K562 (cell line): ENCODE measurements around the gene SLC33A1. TPM values are rescaled to one million over a fixed set of nuclear protein-coding genes. Genes with fewer than 3 reads are reported as not detected.

Experiments
- CC2D1A ChIP-seq: fragments of 450-650 bp; IDR thresholded peaks from 2 replicates; pipeline ENCODE4 v1.6.1; 2017; ENCODE audit warnings: mild to moderate bottlenecking
- EP300 ChIP-seq: IDR thresholded peaks from 2 replicates; pipeline ENCODE4 v1.6.1; 2012; ENCODE audit warnings: low read length, improper control_type of control experiment
- EP400 ChIP-seq: fragments of 450-650 bp; IDR thresholded peaks from 2 replicates; pipeline ENCODE4 v1.6.1; 2017; ENCODE audit warnings: antibody characterized with exemption, mild to moderate bottlenecking, moderate library complexity
- FOXA3 ChIP-seq, 2 experiments: fragments of 450-650 bp in 1 of 2; sonication (generic) in 1 of 2; formaldehyde crosslinking; IDR thresholded peaks in 1 of 2; conservative IDR thresholded peaks in 1 of 2; 2 replicates each; pipeline versions ENCODE4 v1.4.0 to v1.8.0; 2020 to 2022; ENCODE audit warnings: mild to moderate bottlenecking in 2 of 2, missing genetic modification reagents in 1 of 2
- HDGF ChIP-seq: fragments of 450-650 bp; IDR thresholded peaks from 2 replicates; pipeline ENCODE4 v1.6.1; 2016
- ID3 ChIP-seq, 2 experiments: fragments of 250-450 bp in 1 of 2; fragments of 450-650 bp in 1 of 2; sonication (Bioruptor Pico) in 1 of 2; IDR thresholded peaks; 2 replicates each; pipeline versions ENCODE4 v1.6.1 to v1.8.0; 2016 to 2021; ENCODE audit warnings: mild to moderate bottlenecking in 2 of 2, moderate library complexity in 2 of 2, missing compliant biosample characterization in 1 of 2, missing genetic modification characterization in 1 of 2
- LARP7 ChIP-seq: fragments of 450-650 bp; IDR thresholded peaks from 2 replicates; pipeline ENCODE4 v1.6.1; 2016
- MECOM ChIP-seq: fragments of 250-450 bp; sonication (Bioruptor Pico); IDR thresholded peaks from 2 replicates; pipeline ENCODE4 v1.8.0; 2022; ENCODE audit warnings: inconsistent platforms
- PRMT5 ChIP-seq: sonication (generic); formaldehyde crosslinking; IDR thresholded peaks from 2 replicates; pipeline ENCODE4 v1.5.0; 2020; ENCODE audit warnings: missing genetic modification reagents
- RBFOX2 ChIP-seq: fragments of 200-400 bp; formaldehyde crosslinking; IDR thresholded peaks from 2 replicates; pipeline ENCODE4 v1.6.1; 2017; ENCODE audit warnings: low read depth, mild to moderate bottlenecking, low read length, moderate library complexity
- SAFB ChIP-seq: fragments of 200-400 bp; formaldehyde crosslinking; IDR thresholded peaks from 2 replicates; pipeline ENCODE4 v1.6.1; 2017; ENCODE audit warnings: low read depth, low read length, borderline replicate concordance
- SPI1 ChIP-seq: IDR thresholded peaks from 2 replicates; pipeline ENCODE4 v1.6.1; 2011; ENCODE audit warnings: low read depth, low read length, control low read depth, borderline replicate concordance
- TAF7 ChIP-seq: fragments of 450-650 bp; IDR thresholded peaks from 2 replicates; pipeline ENCODE4 v1.6.1; 2016; ENCODE audit warnings: missing genetic modification characterization, missing compliant biosample characterization
- ZFP30 ChIP-seq: fragments of 250-450 bp; sonication (Bioruptor Pico); IDR thresholded peaks from 2 replicates; pipeline ENCODE4 v1.8.0; 2022; ENCODE audit warnings: moderate library complexity, mild to moderate bottlenecking, inconsistent platforms, borderline replicate concordance
- polyA plus RNA-seq, 8 experiments: library from polyadenylated mRNA; depleted of rRNA in 4 of 8; stranded (reverse) in 5 of 8; unstranded in 3 of 8; fragments of >200 nt; fragmentation: Nextera tagmentation in 2 of 8; fragmentation: Illumina TruSeq in 1 of 8; extraction: Ambion mirVana in 2 of 8; extraction: Trizol in 1 of 8; gene quantifications; 2 replicates each; pipeline versions ENCODE4 v1.2.1 to v1.2.3, GENCODE V29; 2011 to 2014; ENCODE audit warnings: inconsistent platforms in 1 of 8, missing spikeins in 1 of 8
- total RNA-seq, 7 experiments: library from RNA; depleted of rRNA in 6 of 7; stranded (reverse); fragments of >200 nt in 6 of 7; fragmentation: Illumina TruSeq in 2 of 7; extraction: Trizol in 2 of 7; gene quantifications; 2 replicates each; pipeline versions ENCODE4 v1.2.1 to v1.2.3, GENCODE V29; 2011 to 2021; ENCODE audit warnings: low replicate concordance in 1 of 7
- TF ChIP-seq, protein P1 (sequence below): fragments of 200-800 bp; sonication (Bioruptor generic); IDR thresholded peaks from 2 replicates; pipeline ENCODE4 v1.6.1; 2017; ENCODE audit warnings: missing genetic modification characterization, missing compliant biosample characterization
- TF ChIP-seq, protein P2 (sequence below): fragments of 450-650 bp; IDR thresholded peaks from 2 replicates; pipeline ENCODE4 v1.6.1; 2018; ENCODE audit warnings: mild to moderate bottlenecking, low read depth; ENCODE audit not compliant: partially characterized antibody
- TF ChIP-seq, protein P3 (sequence below): fragments of 250-450 bp; sonication (Bioruptor Pico); IDR thresholded peaks from 2 replicates; pipeline ENCODE4 v1.5.0; 2021

The SLC33A1 gene
- total and polyA plus RNA-seq, 9 of the 15 experiments (the other 6 are each of a cell fraction or from before 2014, with no cell fraction given), result 6.2 to 26.8 (median 19.6) TPM

DNA sequence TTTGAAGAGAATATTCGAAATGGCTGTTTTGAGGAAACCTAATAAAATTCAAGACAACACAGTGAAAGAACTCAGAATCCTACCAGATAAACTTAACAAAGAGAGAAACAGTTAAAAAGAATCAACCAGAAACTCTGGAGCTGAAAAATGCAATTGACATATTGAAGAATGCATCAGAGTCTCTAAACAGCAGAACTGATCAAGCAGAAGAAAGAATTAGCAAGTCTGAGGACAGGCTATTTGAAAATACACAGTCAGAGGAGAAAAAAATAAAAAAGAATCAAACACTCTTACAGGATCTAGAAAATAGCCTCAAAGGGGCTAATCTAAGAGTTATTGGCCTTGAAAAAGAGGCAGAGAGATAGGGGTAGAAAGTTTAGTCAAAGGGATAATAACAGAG is 61.7 kb downstream of the SLC33A1 start (continued):
- TF ChIP-seq, protein P1, sequence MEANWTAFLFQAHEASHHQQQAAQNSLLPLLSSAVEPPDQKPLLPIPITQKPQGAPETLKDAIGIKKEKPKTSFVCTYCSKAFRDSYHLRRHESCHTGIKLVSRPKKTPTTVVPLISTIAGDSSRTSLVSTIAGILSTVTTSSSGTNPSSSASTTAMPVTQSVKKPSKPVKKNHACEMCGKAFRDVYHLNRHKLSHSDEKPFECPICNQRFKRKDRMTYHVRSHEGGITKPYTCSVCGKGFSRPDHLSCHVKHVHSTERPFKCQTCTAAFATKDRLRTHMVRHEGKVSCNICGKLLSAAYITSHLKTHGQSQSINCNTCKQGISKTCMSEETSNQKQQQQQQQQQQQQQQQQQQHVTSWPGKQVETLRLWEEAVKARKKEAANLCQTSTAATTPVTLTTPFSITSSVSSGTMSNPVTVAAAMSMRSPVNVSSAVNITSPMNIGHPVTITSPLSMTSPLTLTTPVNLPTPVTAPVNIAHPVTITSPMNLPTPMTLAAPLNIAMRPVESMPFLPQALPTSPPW (CRISPR knock-in tag), result no peak
- no peak for TF ChIP-seq FOXA3 (CRISPR knock-in tag; conservative IDR thresholded peaks at IDR 0.05 in 1 of 2, IDR thresholded peaks at IDR 0.05 in 1 of 2)
- no peak for TF ChIP-seq SAFB
- no peak for TF ChIP-seq HDGF
- TF ChIP-seq, protein P2, sequence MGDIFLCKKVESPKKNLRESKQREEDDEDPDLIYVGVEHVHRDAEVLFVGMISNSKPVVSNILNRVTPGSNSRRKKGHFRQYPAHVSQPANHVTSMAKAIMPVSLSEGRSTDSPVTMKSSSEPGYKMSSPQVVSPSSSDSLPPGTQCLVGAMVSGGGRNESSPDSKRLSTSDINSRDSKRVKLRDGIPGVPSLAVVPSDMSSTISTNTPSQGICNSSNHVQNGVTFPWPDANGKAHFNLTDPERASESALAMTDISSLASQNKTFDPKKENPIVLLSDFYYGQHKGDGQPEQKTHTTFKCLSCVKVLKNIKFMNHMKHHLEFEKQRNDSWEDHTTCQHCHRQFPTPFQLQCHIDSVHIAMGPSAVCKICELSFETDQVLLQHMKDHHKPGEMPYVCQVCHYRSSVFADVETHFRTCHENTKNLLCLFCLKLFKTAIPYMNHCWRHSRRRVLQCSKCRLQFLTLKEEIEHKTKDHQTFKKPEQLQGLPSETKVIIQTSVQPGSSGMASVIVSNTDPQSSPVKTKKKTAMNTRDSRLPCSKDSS, result peak; percentile 43
- no peak for TF ChIP-seq EP300
- no peak for TF ChIP-seq MECOM (CRISPR knock-in tag)
- TF ChIP-seq, protein P3, sequence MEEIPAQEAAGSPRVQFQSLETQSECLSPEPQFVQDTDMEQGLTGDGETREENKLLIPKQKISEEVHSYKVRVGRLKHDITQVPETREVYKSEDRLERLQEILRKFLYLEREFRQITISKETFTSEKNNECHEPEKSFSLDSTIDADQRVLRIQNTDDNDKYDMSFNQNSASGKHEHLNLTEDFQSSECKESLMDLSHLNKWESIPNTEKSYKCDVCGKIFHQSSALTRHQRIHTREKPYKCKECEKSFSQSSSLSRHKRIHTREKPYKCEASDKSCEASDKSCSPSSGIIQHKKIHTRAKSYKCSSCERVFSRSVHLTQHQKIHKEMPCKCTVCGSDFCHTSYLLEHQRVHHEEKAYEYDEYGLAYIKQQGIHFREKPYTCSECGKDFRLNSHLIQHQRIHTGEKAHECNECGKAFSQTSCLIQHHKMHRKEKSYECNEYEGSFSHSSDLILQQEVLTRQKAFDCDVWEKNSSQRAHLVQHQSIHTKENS, result no peak
- 0 out of 2 replicates have a peak, but pooled peaks have one; percentile 69 for TF ChIP-seq ZFP30 (CRISPR knock-in tag)
- no peak for TF ChIP-seq TAF7
- no peak for TF ChIP-seq SPI1
- no peak for TF ChIP-seq PRMT5 (CRISPR knock-in tag)
- TF ChIP-seq LARP7, result no peak
- TF ChIP-seq RBFOX2, result no peak
- TF ChIP-seq ID3 (CRISPR knock-in tag; IDR thresholded peaks at IDR 0.05), result no peak
- no peak for TF ChIP-seq ID3 (tag; IDR thresholded peaks at IDR 0.05)
- no peak for TF ChIP-seq CC2D1A
- no peak for TF ChIP-seq EP400
